K562 (cell line): ENCODE data around the gene SMIM35.

Source experiments
- ARID2 ChIP-seq: fragments of 450-650 bp; IDR thresholded peaks from 2 replicates; pipeline ENCODE4 v1.6.1; 2017; ENCODE audit warnings: antibody characterized with exemption, mild to moderate bottlenecking
- CTCF ChIP-seq, 3 experiments: IDR thresholded peaks in 2 of 3; conservative IDR thresholded peaks in 1 of 3; 2 replicates each; pipeline ENCODE4 v1.5.1; 2011 to 2012; ENCODE audit warnings: low read length in 3 of 3, mild to moderate bottlenecking in 3 of 3, control low read depth in 2 of 3, improper control_type of control experiment in 1 of 3, inconsistent platforms in 1 of 3, low read depth in 1 of 3, mixed read lengths in 1 of 3, moderate library complexity in 1 of 3; ENCODE audit not compliant: insufficient read depth in 2 of 3
- EGR1 ChIP-seq: fragments of 450-650 bp; conservative IDR thresholded peaks from 2 replicates; pipeline ENCODE4 v1.6.1; 2017; ENCODE audit warnings: mild to moderate bottlenecking
- GTF2F1 ChIP-seq: IDR thresholded peaks from 2 replicates; pipeline ENCODE4 v1.6.1; 2011; ENCODE audit warnings: low read depth, low read length, improper control_type of control experiment
- HDAC6 ChIP-seq: IDR thresholded peaks from 2 replicates; pipeline ENCODE4 v1.6.1; 2012; ENCODE audit warnings: low read depth, mild to moderate bottlenecking, control low read depth, inconsistent platforms, low read length, moderate library complexity
- JUND ChIP-seq, 2 experiments: IDR thresholded peaks; 2 replicates in 1 of 2; 3 replicates in 1 of 2; pipeline ENCODE4 v1.6.1; 2011; ENCODE audit warnings: borderline replicate concordance in 2 of 2, low read depth in 2 of 2, low read length in 2 of 2, improper control_type of control experiment in 1 of 2, missing biosample characterization in 1 of 2, missing genetic modification characterization in 1 of 2, missing genetic modification reagents in 1 of 2
- L3MBTL2 ChIP-seq: fragments of 450-650 bp; IDR thresholded peaks from 2 replicates; pipeline ENCODE4 v1.6.1; 2016; ENCODE audit warnings: mild to moderate bottlenecking, moderate library complexity
- NFYB ChIP-seq: IDR thresholded peaks from 2 replicates; pipeline ENCODE4 v1.6.1; 2011; ENCODE audit warnings: mild to moderate bottlenecking, moderate library complexity; ENCODE audit not compliant: insufficient read length; ENCODE audit errors: extremely low read depth
- POLR3A ChIP-seq: IDR thresholded peaks from 2 replicates; pipeline ENCODE4 v1.6.1; 2011; ENCODE audit warnings: borderline replicate concordance, mild to moderate bottlenecking, moderate library complexity; ENCODE audit not compliant: insufficient read length, insufficient read depth; ENCODE audit errors: extremely low read depth
- RAD21 ChIP-seq, 2 experiments: fragments of 250-450 bp in 1 of 2; fragments of 450-650 bp in 1 of 2; sonication (Bioruptor Pico) in 1 of 2; formaldehyde crosslinking in 1 of 2; IDR thresholded peaks in 1 of 2; conservative IDR thresholded peaks in 1 of 2; 2 replicates each; pipeline versions ENCODE4 v1.4.0 to v1.8.0; 2020 to 2022; ENCODE audit warnings: mild to moderate bottlenecking in 2 of 2, moderate library complexity in 1 of 2
- SIN3B ChIP-seq: fragments of 450-650 bp; IDR thresholded peaks from 2 replicates; pipeline ENCODE4 v1.6.1; 2017; ENCODE audit warnings: low read depth, mild to moderate bottlenecking, moderate library complexity
- TF ChIP-seq, protein P1 (sequence below): fragments of 250-450 bp; sonication (Bioruptor Pico); IDR thresholded peaks from 2 replicates; pipeline ENCODE4 v1.8.0; 2021; ENCODE audit warnings: borderline replicate concordance, mild to moderate bottlenecking, moderate library complexity; ENCODE audit not compliant: poor library complexity, severe bottlenecking

GRCh38 chr11:118061586-118062125, 25.1 kb downstream of the SMIM35 start:
- TF ChIP-seq NFYB, result no peak
- no peak for TF ChIP-seq L3MBTL2
- TF ChIP-seq SIN3B, result no peak
- TF ChIP-seq, protein P1, sequence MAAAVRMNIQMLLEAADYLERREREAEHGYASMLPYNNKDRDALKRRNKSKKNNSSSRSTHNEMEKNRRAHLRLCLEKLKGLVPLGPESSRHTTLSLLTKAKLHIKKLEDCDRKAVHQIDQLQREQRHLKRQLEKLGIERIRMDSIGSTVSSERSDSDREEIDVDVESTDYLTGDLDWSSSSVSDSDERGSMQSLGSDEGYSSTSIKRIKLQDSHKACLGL, result no peak
- no peak for TF ChIP-seq EGR1
- no peak for TF ChIP-seq ARID2
- TF ChIP-seq POLR3A, result no peak
- TF ChIP-seq GTF2F1, result no peak
- no peak for TF ChIP-seq JUND (IDR thresholded peaks at IDR 0.05; ENCODE audit: borderline replicate concordance, low read depth, low read length)
- no peak for TF ChIP-seq JUND (tag; IDR thresholded peaks at IDR 0.05; ENCODE audit: borderline replicate concordance, low read depth, low read length)
- TF ChIP-seq HDAC6, result no peak
- TF ChIP-seq RAD21 (CRISPR knock-in tag; conservative IDR thresholded peaks at IDR 0.05 in 1 of 2, IDR thresholded peaks at IDR 0.05 in 1 of 2), result no peak
- no peak for TF ChIP-seq CTCF (IDR thresholded peaks at IDR 0.05 in 2 of 3, conservative IDR thresholded peaks at IDR 0.05 in 1 of 3; ENCODE audit: insufficient read depth in 2 of 3, low read depth in 1 of 3, low read length in 3 of 3)
